Right lobe of liver (tissue), 6 donors: ENCODE measurements around the gene APOC4. TPM values are rescaled to one million over a fixed set of nuclear protein-coding genes. Genes with fewer than 3 reads are reported as not detected.
A peak's percentile ranks its signal among the peaks of the same experiment; 100 is the strongest.
"Not testable (repeated sequence)": the region's sequence is repeated elsewhere in the genome, so short reads cannot be mapped to it uniquely, and the experiment has no call there.

Experiments
- ATAC-seq, 4 donors: fragments of 200-7000 bp; cut with Tn5 transposase; one replicate each; pipeline ENCODE4 v1.9.1; 2020; ENCODE audit warnings: mild to moderate bottlenecking in 4 of 4, moderate library complexity in 4 of 4
- DNase-seq, 3 donors: peaks; one replicate each; pipeline ENCODE4 v3.0.0-alpha.2; 2020
- H3K27ac ChIP-seq, 3 donors: fragments of 200-600 bp; one replicate each; pipeline ENCODE4 v1.8.0; 2022
- H3K27me3 ChIP-seq, 2 donors: fragments of 200-600 bp; one replicate each; pipeline ENCODE4 v1.8.0; 2022
- H3K36me3 ChIP-seq, 4 donors: fragments of 200-600 bp; sonication (generic) in 1 of 4; one replicate each; pipeline versions ENCODE4 v1.5.1 to v1.8.0; 2017 to 2022; ENCODE audit warnings: control low read depth in 1 of 4
- H3K4me1 ChIP-seq, 4 donors: fragments of 200-600 bp; sonication (generic) in 1 of 4; one replicate each; pipeline versions ENCODE4 v1.5.1 to v1.8.0; 2017 to 2022; ENCODE audit warnings: control low read depth in 1 of 4
- H3K4me3 ChIP-seq, 3 donors: fragments of 200-600 bp; one replicate each; pipeline ENCODE4 v1.8.0; 2022
- H3K9me3 ChIP-seq, 4 donors: fragments of 200-600 bp; sonication (generic) in 1 of 4; one replicate each; pipeline versions ENCODE4 v1.5.1 to v1.8.0; 2017 to 2022; ENCODE audit warnings: control low read depth in 1 of 4
- CTCF ChIP-seq, 4 donors: fragments of 200-600 bp in 3 of 4; fragments of 450-650 bp in 1 of 4; IDR thresholded peaks; one replicate each; pipeline versions ENCODE4 v1.5.1 to v1.8.0; 2016 to 2022; ENCODE audit warnings: antibody characterized with exemption in 4 of 4, mild to moderate bottlenecking in 2 of 4
- POLR2A ChIP-seq: fragments of 450-650 bp; IDR thresholded peaks from one replicate; pipeline ENCODE4 v1.6.1; 2017; ENCODE audit warnings: antibody characterized with exemption, mild to moderate bottlenecking
- WGBS: methylation state at CpG from one replicate; pipeline ENCODE4 v1.1.6; 2018; ENCODE audit warnings: low coverage, low lambda C conversion rate; ENCODE audit not compliant: insufficient coverage; ENCODE audit errors: missing lambda C conversion rate; 5-methylcytosine and 5-hydroxymethylcytosine counted together
- intact Hi-C, 2 donors: fragments of 100-400 bp; cut with DNase I; formaldehyde crosslinking; loops; one replicate each; pipeline versions ENCODE4 v1.11.2 to v1.14.1; 2022
- total RNA-seq, 6 experiments: library from RNA; depleted of rRNA in 2 of 6; stranded (reverse); fragments of >200 nt in 2 of 6; fragmentation: NEBNext Ultra II Directional in 3 of 6; extraction: Animal tissue kit (Norgen Biotek cat#: 25700) in 3 of 6; gene quantifications; one replicate each; pipeline versions ENCODE4 v1.1.0 to v1.2.4, GENCODE V29; 2016 to 2023
- donor health status: DM: no; HTN: yes; CAD: no.
- donor health status: DM: no; HTN: no; CAD: no.
- donor health status: DM: no; HTN: no; CAD: no.
- donor health status: DM: no; HTN: yes; CAD: no.
- donor health status: DM: no; HTN: yes; CAD: no.

APOC4 gene
- total RNA-seq, 6 experiments from 2014 or later = 55.6 to 462 (median 203) TPM

- Histone ChIP-seq H3K9me3 (no peaks in the 10 kb centered on the region), H3K36me3 (peaks cover 0 to 18% (median 2%) of the 10 kb centered on the region in 4 donors), H3K27ac (peak overlapping the region in 2 of 3 donors; percentile 81 to 86), H3K4me1 (peaks cover 0 to 43% (median 0%) of the 10 kb centered on the region in 4 donors), H3K4me3 (peak overlapping the region in 2 of 3 donors; percentile 27 to 72), H3K27me3 (no peaks in the 10 kb centered on the region)
- ATAC-seq (peak; percentile 58 to 68 (median 66)), DNase-seq (peak; percentile 92 to 98 (median 96))
- WGBS = 5% methylated on average over 6 of the region's 6 CpGs
- intact Hi-C loops = no loop called here
- TF ChIP-seq CTCF (IDR thresholded peaks at IDR 0.05) (no peak), POLR2A (no peak)
These were observed 29.2 kb upstream of the APOC4 start for GRCh38 chr19:44912854-44913253.

- Histone ChIP-seq H3K4me3 (peak overlapping the region; percentile 45 to 72 (median 64)), H3K27ac (peak overlapping the region; percentile 75 to 86 (median 81)), H3K36me3 (peaks cover 0 to 13% (median under 1%) of the 10 kb centered on the region in 4 donors), H3K4me1 (peaks cover 0 to 41% (median 0%) of the 10 kb centered on the region in 4 donors)
- intact Hi-C loops, DNase-seq, H3K9me3 ChIP-seq, H3K27me3 ChIP-seq, ATAC-seq: not testable (repeated sequence)
- 21% methylated on average over 23 of the region's 23 CpGs for WGBS
These were observed 28.3 kb upstream of the APOC4 start for GRCh38 chr19:44913512-44914432.

GRCh38 chr19:44914433-44915206 is 27.4 kb upstream of the APOC4 start, which contains the start of gene APOC1:
TSS of gene APOC1 (plus strand) at chr19:44914608. CDS start at chr19:44914892, 284 bp downstream.
- TF ChIP-seq POLR2A = peak; percentile 47
- Histone ChIP-seq H3K36me3 (peaks cover 0 to 13% (median 4%) of the 10 kb centered on the region in 4 donors), H3K4me3 (peak within 1 kb of the TSS; percentile 45 to 72 (median 64)), H3K4me1 (peaks cover 0 to 44% (median 0%) of the 10 kb centered on the region in 4 donors), H3K27ac (peak within 1 kb of the TSS; percentile 75 to 86 (median 81))
- ATAC-seq (peak; percentile 64 to 79 (median 68)), DNase-seq (peak; percentile 87 to 88 (median 87))
- WGBS = 2% methylated on average over 20 of the region's 28 CpGs
- H3K27me3 ChIP-seq, H3K9me3 ChIP-seq, intact Hi-C loops: not testable (repeated sequence)

GRCh38 chr19:44924243-44924725 is 17.8 kb upstream of the APOC4 start:
- intact Hi-C loops = no loop called here
- ATAC-seq (peak; percentile 64 to 82 (median 68)), DNase-seq (peak; percentile 80 to 92 (median 88))
- H3K9me3 ChIP-seq = no peaks in the 10 kb centered on the region
- H3K36me3 ChIP-seq = peaks cover 0 to under 1% (median 0%) of the 10 kb centered on the region in 4 donors
- H3K4me3 ChIP-seq = no peak overlapping the region
- H3K4me1 ChIP-seq = peaks cover 2 to 65% (median 28%) of the 10 kb centered on the region in 4 donors
- H3K27me3 ChIP-seq = no peaks in the 10 kb centered on the region
- peak overlapping the region; percentile 68 to 88 (median 85) for H3K27ac ChIP-seq
- whole genome bisulfite sequencing = 10% methylated on average over 5 of the region's 8 CpGs
- no peak for TF ChIP-seq CTCF (IDR thresholded peaks at IDR 0.05)
- peak; percentile 64 for TF ChIP-seq POLR2A
